HG02943 (cell line): ENCODE measurements around the gene TBC1D13.
"Not testable (repeated sequence)": the region's sequence is repeated elsewhere in the genome, so short reads cannot be mapped to it uniquely, and the experiment has no call there.

ENCODE experiments used
- ATAC-seq: cut with Tn5 transposase; IDR thresholded peaks from one replicate; pipeline ENCODE4 v1.9.1; 2021; ENCODE audit warnings: mild to moderate bottlenecking, low read depth, moderate library complexity; ENCODE audit not compliant: unreplicated experiment

Gene TBC1D13

GRCh38 chr9:128840524-128840923, 53.5 kb downstream of the TBC1D13 start:
- no peak for ATAC-seq

- ATAC-seq: no peak
Measured at GRCh38 chr9:128841694-128842492, 54.8 kb downstream of the TBC1D13 start.

GRCh38 chr9:128843171-128843570, 56.1 kb downstream of the TBC1D13 start:
- not testable (repeated sequence) for ATAC-seq

- ATAC-seq: no peak
Measured at GRCh38 chr9:128845186-128845931, 58.3 kb downstream of the TBC1D13 start.

- no peak for ATAC-seq
Measured at GRCh38 chr9:128846680-128847030, 59.6 kb downstream of the TBC1D13 start.

GRCh38 chr9:128847803-128848202, 60.8 kb downstream of the TBC1D13 start:
- no peak for ATAC-seq

- ATAC-seq: not testable (repeated sequence)
Measured at GRCh38 chr9:128851024-128851423, 64.0 kb downstream of the TBC1D13 start.

GRCh38 chr9:128851779-128852600, 64.9 kb downstream of the TBC1D13 start:
- ATAC-seq: not testable (repeated sequence)

GRCh38 chr9:128852646-128853045, 65.6 kb downstream of the TBC1D13 start:
- not testable (repeated sequence) for ATAC-seq

- not testable (repeated sequence) for ATAC-seq
Measured at GRCh38 chr9:128854454-128854853, 67.4 kb downstream of the TBC1D13 start.

- ATAC-seq: not testable (repeated sequence)
Measured at GRCh38 chr9:128858476-128858875, 71.4 kb downstream of the TBC1D13 start.
